HL-60 (cell line): ENCODE results near the gene PDE4B.

Experiments
- DNase-seq, 2 experiments: peaks; one replicate each; pipeline ENCODE4 v3.0.0-alpha.2; 2010 to 2020; ENCODE audit warnings: low read depth in 1 of 2, low spot score in 1 of 2
- H3K27ac ChIP-seq: fragments of 250-450 bp; sonication (Bioruptor Pico); replicated peaks from 2 replicates; pipeline ENCODE4 v1.5.1; 2020; ENCODE audit warnings: mild to moderate bottlenecking, moderate library complexity
- H3K27me3 ChIP-seq: fragments of 250-450 bp; sonication (Bioruptor Pico); 2 replicates; pipeline ENCODE4 v1.5.1; 2021; ENCODE audit warnings: mild to moderate bottlenecking, moderate library complexity; ENCODE audit not compliant: insufficient read depth, poor library complexity, severe bottlenecking
- H3K4me3 ChIP-seq: replicated peaks from 2 replicates; pipeline ENCODE4 v1.5.1; 2011; ENCODE audit warnings: mild to moderate bottlenecking, control low read depth, low read length; ENCODE audit not compliant: insufficient read depth
- CTCF ChIP-seq: IDR thresholded peaks from one replicate; pipeline ENCODE4 v1.5.1; 2011; ENCODE audit warnings: low read length, control low read depth, inconsistent platforms; ENCODE audit not compliant: insufficient read depth
- GABPA ChIP-seq: IDR thresholded peaks from 2 replicates; pipeline ENCODE4 v1.6.1; 2012; ENCODE audit warnings: low read depth
- POLR2AphosphoS5 ChIP-seq: IDR thresholded peaks from 2 replicates; pipeline ENCODE4 v1.6.1; 2012; ENCODE audit warnings: low read depth
- REST ChIP-seq: IDR thresholded peaks from 2 replicates; pipeline ENCODE4 v1.6.1; 2012; ENCODE audit warnings: low read depth; ENCODE audit not compliant: insufficient replicate concordance
- SPI1 ChIP-seq: IDR thresholded peaks from 2 replicates; pipeline ENCODE4 v1.6.1; 2012; ENCODE audit warnings: low read depth, mild to moderate bottlenecking, borderline replicate concordance

PDE4B gene

GRCh38 chr1:65979136-65980044, 186.7 kb downstream of the PDE4B start:
- DNase-seq: no peak
- Histone ChIP-seq H3K27ac (no peak overlapping the region), H3K4me3 (no peak overlapping the region), H3K27me3 (no peaks in the 10 kb centered on the region)
- TF ChIP-seq POLR2AphosphoS5: no peak
- no peak for TF ChIP-seq CTCF
- TF ChIP-seq SPI1: no peak
- TF ChIP-seq REST: no peak
- TF ChIP-seq GABPA: no peak

- DNase-seq: no peak
- H3K27me3 ChIP-seq: no peaks in the 10 kb centered on the region
- no peak overlapping the region for H3K4me3 ChIP-seq
- TF ChIP-seq POLR2AphosphoS5 (no peak), SPI1 (no peak), GABPA (no peak), REST (no peak), CTCF (no peak)
- H3K27ac ChIP-seq: no peak overlapping the region
Measured at GRCh38 chr1:65980237-65980636, 187.5 kb downstream of the PDE4B start.

GRCh38 chr1:65983500-65983899, 190.8 kb downstream of the PDE4B start:
- TF ChIP-seq SPI1: no peak
- TF ChIP-seq GABPA: no peak
- TF ChIP-seq POLR2AphosphoS5: no peak
- TF ChIP-seq REST: no peak
- TF ChIP-seq CTCF: no peak
- Histone ChIP-seq H3K27me3 (no peaks in the 10 kb centered on the region), H3K4me3 (no peak overlapping the region), H3K27ac (no peak overlapping the region)
- DNase-seq: no peak
